SU-DHL-6 (cell line): Measurements from ENCODE around the gene MOB3A.

ENCODE experiments used
- H2AFZ ChIP-seq: fragments of 200-600 bp; sonication (generic); 2 replicates; pipeline ENCODE4 v1.6.1; 2014; ENCODE audit warnings: low read depth, mild to moderate bottlenecking, moderate library complexity, mixed read lengths, antibody characterized with exemption, low read length; ENCODE audit not compliant: severe bottlenecking
- H3F3A ChIP-seq: fragments of 200-600 bp; shearing (Covaris generic); 2 replicates; pipeline ENCODE4 v1.6.0; 2016; ENCODE audit warnings: antibody characterized with exemption, mild to moderate bottlenecking; ENCODE audit not compliant: insufficient read depth
- H3K27ac ChIP-seq: fragments of 200-600 bp; sonication (generic); 2 replicates; pipeline ENCODE4 v1.5.1; 2016; ENCODE audit warnings: low read depth, mild to moderate bottlenecking, low read length, moderate library complexity, mixed read lengths
- H3K27me3 ChIP-seq: fragments of 200-600 bp; sonication (generic), shearing (Covaris generic); 2 replicates; pipeline ENCODE4 v1.6.0; 2014; ENCODE audit warnings: mild to moderate bottlenecking, low read length
- H3K36me3 ChIP-seq: fragments of 200-600 bp; sonication (generic); 2 replicates; pipeline ENCODE4 v1.6.1; 2014; ENCODE audit warnings: mild to moderate bottlenecking, low read length, mixed read lengths
- H3K4me2 ChIP-seq: fragments of 300-600, 200-600 bp; shearing (Covaris generic), sonication (generic); 2 replicates; pipeline ENCODE4 v1.6.0; 2014; ENCODE audit warnings: low read length, low read depth, mild to moderate bottlenecking; ENCODE audit not compliant: poor library complexity, severe bottlenecking
- H3K4me3 ChIP-seq: fragments of 200-600 bp; sonication (generic); 2 replicates; pipeline ENCODE4 v1.5.1; 2014; ENCODE audit warnings: antibody characterized with exemption, low read length, mild to moderate bottlenecking, mixed read lengths; ENCODE audit not compliant: insufficient read depth, poor library complexity, severe bottlenecking
- H3K79me2 ChIP-seq: fragments of 200-600 bp; sonication (generic); 2 replicates; pipeline ENCODE4 v1.6.1; 2014; ENCODE audit warnings: mild to moderate bottlenecking, low read length, moderate library complexity; ENCODE audit not compliant: insufficient read depth
- H3K9ac ChIP-seq: fragments of 200-600 bp; sonication (generic); 2 replicates; pipeline ENCODE4 v1.7.0; 2014; ENCODE audit warnings: mild to moderate bottlenecking, low read length
- H3K9me2 ChIP-seq: fragments of 200-600 bp; sonication (generic); replicated peaks from 2 replicates; pipeline ENCODE4 v1.6.1; 2014; ENCODE audit warnings: low read length; ENCODE audit not compliant: insufficient read depth
- H3K9me3 ChIP-seq: fragments of 200-600 bp; sonication (generic); 2 replicates; pipeline ENCODE4 v1.6.1; 2014; ENCODE audit warnings: low read length, mixed read lengths; ENCODE audit not compliant: insufficient read depth
- H4K20me1 ChIP-seq: fragments of 200-600 bp; sonication (generic); 2 replicates; pipeline ENCODE4 v1.6.1; 2014; ENCODE audit warnings: low read depth, mild to moderate bottlenecking, antibody characterized with exemption, low read length, moderate library complexity, mixed read lengths
- CTCF ChIP-seq: fragments of 200-600 bp; sonication (generic); IDR thresholded peaks from one replicate; pipeline ENCODE4 v1.5.1; 2017; ENCODE audit warnings: antibody characterized with exemption, mild to moderate bottlenecking, low read length, moderate library complexity; ENCODE audit not compliant: insufficient read depth, poor library complexity, severe bottlenecking
- EZH2phosphoT487 ChIP-seq: fragments of 200-600 bp; sonication (generic), shearing (Covaris generic); conservative IDR thresholded peaks from 2 replicates; pipeline ENCODE4 v1.6.1; 2018; ENCODE audit warnings: mild to moderate bottlenecking, antibody characterized with exemption, low read length, moderate library complexity, mixed read lengths

MOB3A gene

GRCh38 chr19:2084993-2085720 is 11.0 kb downstream of the MOB3A start:
- H3K27ac ChIP-seq: peak overlapping the region; percentile 98
- peak overlapping the region; percentile 87 for H3K9ac ChIP-seq
- H3K9me3 ChIP-seq: no peaks in the 10 kb centered on the region
- H4K20me1 ChIP-seq: no peaks in the 10 kb centered on the region
- peaks cover 50% of the 10 kb centered on the region for H3K79me2 ChIP-seq
- H2AFZ ChIP-seq: no peak overlapping the region
- H3K4me2 ChIP-seq: peak overlapping the region; percentile 84
- no peaks in the 10 kb centered on the region for H3K27me3 ChIP-seq
- no peaks in the 10 kb centered on the region for H3K9me2 ChIP-seq
- H3F3A ChIP-seq: peaks cover 59% of the 10 kb centered on the region
- TF ChIP-seq CTCF: no peak
- no peak for TF ChIP-seq EZH2phosphoT487
- H3K36me3 ChIP-seq: no peaks in the 10 kb centered on the region
- H3K4me3 ChIP-seq: peak overlapping the region; percentile 69

GRCh38 chr19:2083174-2083854 is 12.8 kb downstream of the MOB3A start:
- peak overlapping the region; percentile 98 for H3K27ac ChIP-seq
- 0 out of 2 replicates have a peak, but pooled peaks cover 3% of the 10 kb centered on the region for H3K36me3 ChIP-seq
- TF ChIP-seq EZH2phosphoT487 (no peak), CTCF (no peak)
- H3F3A ChIP-seq: peaks cover 42% of the 10 kb centered on the region
- H3K4me2 ChIP-seq: peak overlapping the region; percentile 84
- H4K20me1 ChIP-seq: no peaks in the 10 kb centered on the region
- no peak overlapping the region for H2AFZ ChIP-seq
- no peaks in the 10 kb centered on the region for H3K9me2 ChIP-seq
- no peaks in the 10 kb centered on the region for H3K27me3 ChIP-seq
- peak overlapping the region; percentile 87 for H3K9ac ChIP-seq
- peak overlapping the region; percentile 69 for H3K4me3 ChIP-seq
- peaks cover 69% of the 10 kb centered on the region for H3K79me2 ChIP-seq
- no peaks in the 10 kb centered on the region for H3K9me3 ChIP-seq

GRCh38 chr19:2081873-2082810 is 14.0 kb downstream of the MOB3A start:
- Histone ChIP-seq H3K9me2 (no peaks in the 10 kb centered on the region), H3K9me3 (no peaks in the 10 kb centered on the region), H3K4me3 (peak overlapping the region; percentile 69), H3K79me2 (peaks cover 74% of the 10 kb centered on the region), H2AFZ (no peak overlapping the region), H3K4me2 (peak overlapping the region; percentile 84), H3K27ac (peak overlapping the region; percentile 98), H4K20me1 (no peaks in the 10 kb centered on the region), H3K27me3 (no peaks in the 10 kb centered on the region), H3K36me3 (0 out of 2 replicates have a peak, but pooled peaks cover 3% of the 10 kb centered on the region), H3F3A (peaks cover 30% of the 10 kb centered on the region), H3K9ac (peak overlapping the region; percentile 87)
- TF ChIP-seq EZH2phosphoT487: no peak
- TF ChIP-seq CTCF: no peak
